ENCODE data around the gene KLK3.

Gene KLK3

DNA sequence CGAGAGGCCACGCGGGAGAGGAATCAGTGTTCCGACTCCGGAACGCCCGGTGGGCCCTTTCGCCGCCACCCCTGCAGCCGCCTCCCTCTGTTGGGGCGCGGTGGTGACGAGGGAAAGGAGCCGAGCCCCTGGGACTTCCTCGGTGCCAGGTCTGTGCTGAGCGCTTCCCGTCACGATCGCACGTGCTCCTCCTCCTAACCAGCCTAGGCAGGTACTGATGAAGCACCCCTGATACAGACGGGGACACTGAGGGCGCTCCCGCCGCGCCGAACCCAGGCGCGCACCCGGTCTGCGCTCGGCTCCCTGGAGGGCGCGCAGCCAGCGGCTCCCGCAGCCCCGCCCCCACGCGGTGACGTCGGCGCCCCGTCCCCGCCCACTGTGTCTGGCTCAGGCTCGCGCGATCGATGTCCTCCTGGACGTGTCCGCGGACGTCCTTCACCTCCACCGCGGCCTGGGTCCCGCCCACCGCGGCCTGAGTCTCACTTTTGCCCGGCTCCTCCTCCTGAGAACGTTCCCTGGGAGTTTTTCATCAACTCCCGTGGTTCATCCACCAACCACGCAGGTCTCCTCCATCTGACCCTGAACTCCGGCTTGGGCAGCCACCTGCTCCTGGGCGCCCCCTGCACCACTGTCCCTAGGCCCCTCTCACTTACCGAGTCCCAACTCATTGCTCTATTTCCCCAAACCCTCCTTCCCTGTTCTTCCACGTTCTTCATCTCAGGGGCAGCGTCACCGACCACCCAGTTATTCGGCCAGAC lies 18.8 kb upstream of the KLK3 start:
- Histone ChIP-seq H3K9me3 (replicated peaks in 1 of 2; ENCODE audit: control insufficient read depth in 2 of 2, insufficient read depth in 1 of 2, low read depth in 1 of 2, low read length in 2 of 2) (peaks cover 0 to 4% of the 10 kb centered on the region in 2 donors), H3K4me1 (ENCODE audit: control insufficient read depth in 2 of 2, insufficient read depth in 1 of 2, low read depth in 1 of 2, low read length in 2 of 2) (peaks cover 0 to 3% of the 10 kb centered on the region in 2 donors), H2BK12ac (ENCODE audit: low read length) (no peak overlapping the region), H2BK15ac (ENCODE audit: low read length) (peak overlapping the region; percentile 77), H3K4ac (ENCODE audit: low read length) (no peak overlapping the region), H2BK5ac (ENCODE audit: low read length) (no peak overlapping the region), H2BK120ac (ENCODE audit: low read depth, low read length) (no peak overlapping the region), H2AK5ac (ENCODE audit: low read depth, low read length) (no peak overlapping the region), H3K18ac (ENCODE audit: low read length) (peak overlapping the region; percentile 81), H4K8ac (ENCODE audit: low read depth, low read length) (no peak overlapping the region), H3K4me3 (ENCODE audit: low read length in 2 of 2) (peak overlapping the region; percentile 60 to 95), H3K9ac (ENCODE audit: low read depth, low read length, poor library complexity) (peak overlapping the region; percentile 89), H3K36me3 (replicated peaks in 1 of 2; ENCODE audit: control insufficient read depth in 2 of 2, insufficient read depth in 2 of 2, low read length in 2 of 2) (no peaks in the 10 kb centered on the region), H4K91ac (ENCODE audit: low read depth, low read length, poor library complexity) (no peak overlapping the region), H3K23ac (ENCODE audit: low read depth, low read length, poor library complexity) (peak overlapping the region; percentile 94), H3K27ac (replicated peaks; ENCODE audit: low read length) (no peak overlapping the region), H3K4me2 (ENCODE audit: insufficient read depth, low read length, poor library complexity, severe bottlenecking) (peak overlapping the region; percentile 72), H3K79me1 (ENCODE audit: low read depth, low read length) (no peaks in the 10 kb centered on the region), H3K27me3 (ENCODE audit: control insufficient read depth in 3 of 3, insufficient read depth in 3 of 3, low read depth in 1 of 3, low read length in 3 of 3) (peaks cover 0 to 33% (median 26%) of the 10 kb centered on the region in 3 experiments), H3K14ac (ENCODE audit: low read length) (peak overlapping the region; percentile 26), H2AFZ (ENCODE audit: low read length) (peak overlapping the region; percentile 95)
- peak; percentile 71 for DNase-seq (ENCODE audit: low spot score)
- WGBS, 2 donors (ENCODE audit: extremely low coverage in 2 of 2, insufficient read length in 2 of 2, insufficient replicate concordance in 1 of 2): no CpG with 5 or more reads among the region's 67 CpGs

DNA sequence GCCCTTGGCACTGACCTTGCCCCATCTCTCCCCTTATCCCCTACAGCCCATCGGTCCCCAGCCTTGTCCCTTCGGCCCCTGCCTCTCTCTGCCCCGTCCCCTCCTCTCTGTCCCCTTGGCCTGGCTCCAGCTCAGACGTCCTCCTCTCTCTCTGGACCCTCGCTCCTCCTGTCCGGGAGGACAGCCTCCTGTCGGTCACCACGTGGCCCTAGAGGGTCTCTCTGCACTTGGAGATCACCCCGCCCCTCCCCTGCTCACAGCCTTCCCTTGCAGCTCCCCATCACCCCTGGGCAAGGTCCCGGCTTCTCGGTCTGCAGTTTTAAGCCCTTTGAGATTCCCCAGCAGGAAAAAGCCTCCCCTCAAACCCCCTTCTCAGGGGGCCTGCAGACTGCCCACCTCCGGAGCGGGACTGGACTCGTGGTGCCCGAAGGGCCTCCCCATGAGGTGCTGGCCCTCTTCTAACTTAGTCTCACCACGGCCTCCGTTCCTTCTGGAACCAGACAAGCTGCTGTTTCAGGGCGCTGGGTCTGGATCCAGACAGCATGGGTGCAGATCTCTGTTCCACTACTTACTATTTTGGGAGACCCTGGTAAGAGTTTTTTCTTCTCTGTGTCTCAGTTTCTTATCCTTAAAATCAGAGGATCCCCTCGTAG lies 18.0 kb upstream of the KLK3 start:
- Histone ChIP-seq H3K4me3 (ENCODE audit: low read length in 2 of 2) (no peak overlapping the region), H3K79me1 (ENCODE audit: low read depth, low read length) (no peaks in the 10 kb centered on the region), H2BK5ac (ENCODE audit: low read length) (no peak overlapping the region), H3K27me3 (ENCODE audit: control insufficient read depth in 3 of 3, insufficient read depth in 3 of 3, low read depth in 1 of 3, low read length in 3 of 3) (peaks cover 0 to 33% (median 23%) of the 10 kb centered on the region in 3 experiments), H3K27ac (replicated peaks; ENCODE audit: low read length) (no peak overlapping the region), H3K18ac (ENCODE audit: low read length) (no peak overlapping the region), H2BK120ac (ENCODE audit: low read depth, low read length) (no peak overlapping the region), H3K9me3 (replicated peaks in 1 of 2; ENCODE audit: control insufficient read depth in 2 of 2, insufficient read depth in 1 of 2, low read depth in 1 of 2, low read length in 2 of 2) (peaks cover 0 to 4% of the 10 kb centered on the region in 2 donors), H4K91ac (ENCODE audit: low read depth, low read length, poor library complexity) (no peak overlapping the region), H3K4me1 (ENCODE audit: control insufficient read depth in 2 of 2, insufficient read depth in 1 of 2, low read depth in 1 of 2, low read length in 2 of 2) (peaks cover 0 to 3% of the 10 kb centered on the region in 2 donors), H3K4me2 (ENCODE audit: insufficient read depth, low read length, poor library complexity, severe bottlenecking) (no peak overlapping the region), H4K8ac (ENCODE audit: low read depth, low read length) (no peak overlapping the region), H3K36me3 (replicated peaks in 1 of 2; ENCODE audit: control insufficient read depth in 2 of 2, insufficient read depth in 2 of 2, low read length in 2 of 2) (no peaks in the 10 kb centered on the region), H2BK15ac (ENCODE audit: low read length) (no peak overlapping the region), H2AFZ (ENCODE audit: low read length) (peak overlapping the region; percentile 95), H3K4ac (ENCODE audit: low read length) (no peak overlapping the region), H3K9ac (ENCODE audit: low read depth, low read length, poor library complexity) (no peak overlapping the region), H2BK12ac (ENCODE audit: low read length) (no peak overlapping the region), H2AK5ac (ENCODE audit: low read depth, low read length) (peak overlapping the region; percentile 0), H3K23ac (ENCODE audit: low read depth, low read length, poor library complexity) (peak overlapping the region; percentile 46), H3K14ac (ENCODE audit: low read length) (no peak overlapping the region)
- DNase-seq (ENCODE audit: low spot score): no peak
- WGBS, 2 donors (ENCODE audit: extremely low coverage in 2 of 2, insufficient read length in 2 of 2, insufficient replicate concordance in 1 of 2): no CpG with 5 or more reads among the region's 19 CpGs

DNA sequence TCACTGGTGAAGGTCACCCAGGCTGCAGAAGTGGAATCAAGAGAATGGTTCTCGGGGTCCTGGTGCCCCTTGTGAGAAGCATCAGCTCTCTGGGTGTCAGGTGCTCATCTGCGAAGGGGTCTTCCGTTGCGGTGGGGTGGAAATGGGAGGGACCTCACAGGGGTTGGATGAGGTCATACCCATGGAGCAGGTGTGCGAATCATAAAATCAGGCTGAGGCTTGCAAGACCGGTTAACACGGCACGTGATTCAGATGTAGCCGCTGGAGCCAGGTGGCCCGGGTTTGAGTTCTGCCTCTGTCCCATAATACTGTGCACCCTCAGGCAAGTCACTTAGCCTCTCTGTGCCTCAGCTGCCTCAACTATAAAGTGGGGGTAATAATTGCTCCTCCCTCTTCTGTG lies 17.4 kb upstream of the KLK3 start:
- Histone ChIP-seq H2BK120ac (ENCODE audit: low read depth, low read length) (no peak overlapping the region), H3K27me3 (ENCODE audit: control insufficient read depth in 3 of 3, insufficient read depth in 3 of 3, low read depth in 1 of 3, low read length in 3 of 3) (peaks cover 0 to 33% (median 26%) of the 10 kb centered on the region in 3 experiments), H3K23ac (ENCODE audit: low read depth, low read length, poor library complexity) (no peak overlapping the region), H2BK12ac (ENCODE audit: low read length) (no peak overlapping the region), H3K9me3 (replicated peaks in 1 of 2; ENCODE audit: control insufficient read depth in 2 of 2, insufficient read depth in 1 of 2, low read depth in 1 of 2, low read length in 2 of 2) (peaks cover 0 to 4% of the 10 kb centered on the region in 2 donors), H3K9ac (ENCODE audit: low read depth, low read length, poor library complexity) (no peak overlapping the region), H2BK15ac (ENCODE audit: low read length) (no peak overlapping the region), H3K79me1 (ENCODE audit: low read depth, low read length) (no peaks in the 10 kb centered on the region), H3K27ac (replicated peaks; ENCODE audit: low read length) (no peak overlapping the region), H2AK5ac (ENCODE audit: low read depth, low read length) (no peak overlapping the region), H3K36me3 (replicated peaks in 1 of 2; ENCODE audit: control insufficient read depth in 2 of 2, insufficient read depth in 2 of 2, low read length in 2 of 2) (no peaks in the 10 kb centered on the region), H4K8ac (ENCODE audit: low read depth, low read length) (no peak overlapping the region), H2AFZ (ENCODE audit: low read length) (no peak overlapping the region), H4K91ac (ENCODE audit: low read depth, low read length, poor library complexity) (no peak overlapping the region), H3K4me3 (ENCODE audit: low read length in 2 of 2) (no peak overlapping the region), H3K4ac (ENCODE audit: low read length) (no peak overlapping the region), H3K18ac (ENCODE audit: low read length) (no peak overlapping the region), H3K4me2 (ENCODE audit: insufficient read depth, low read length, poor library complexity, severe bottlenecking) (no peak overlapping the region), H2BK5ac (ENCODE audit: low read length) (no peak overlapping the region), H3K4me1 (ENCODE audit: control insufficient read depth in 2 of 2, insufficient read depth in 1 of 2, low read depth in 1 of 2, low read length in 2 of 2) (peaks cover 0 to 3% of the 10 kb centered on the region in 2 donors), H3K14ac (ENCODE audit: low read length) (no peak overlapping the region)
- no CpG with 5 or more reads among the region's 10 CpGs for WGBS, 2 donors (ENCODE audit: extremely low coverage in 2 of 2, insufficient read length in 2 of 2, insufficient replicate concordance in 1 of 2)
- DNase-seq (ENCODE audit: low spot score): no peak

DNA sequence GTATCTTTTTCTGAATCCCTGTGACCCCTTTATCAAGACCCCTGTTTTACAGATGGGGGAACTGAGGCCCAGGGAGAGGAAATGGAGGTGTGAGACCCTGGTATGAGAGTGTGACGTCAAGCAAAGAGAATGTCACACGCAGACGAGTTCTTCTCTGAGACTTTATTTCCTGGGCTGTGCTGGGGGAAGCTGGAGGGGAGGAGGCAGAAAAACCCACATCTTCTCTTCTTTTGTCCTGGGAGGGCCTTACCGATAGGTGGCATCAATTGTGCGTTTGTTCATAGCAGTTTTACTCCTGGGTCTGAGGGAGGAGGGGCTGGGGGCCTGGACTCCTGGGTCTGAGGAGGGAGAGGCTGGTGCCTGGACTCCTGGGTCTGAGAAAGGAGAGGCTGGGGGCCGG lies 16.5 kb upstream of the KLK3 start:
- Histone ChIP-seq H2BK12ac (ENCODE audit: low read length) (no peak overlapping the region), H2AK5ac (ENCODE audit: low read depth, low read length) (no peak overlapping the region), H3K14ac (ENCODE audit: low read length) (no peak overlapping the region), H3K27me3 (ENCODE audit: control insufficient read depth in 3 of 3, insufficient read depth in 3 of 3, low read depth in 1 of 3, low read length in 3 of 3) (peaks cover 0 to 32% (median 28%) of the 10 kb centered on the region in 3 experiments), H2BK120ac (ENCODE audit: low read depth, low read length) (no peak overlapping the region), H3K27ac (replicated peaks; ENCODE audit: low read length) (no peak overlapping the region), H3K4me3 (ENCODE audit: low read length in 2 of 2) (no peak overlapping the region), H2AFZ (ENCODE audit: low read length) (no peak overlapping the region), H3K79me1 (ENCODE audit: low read depth, low read length) (no peaks in the 10 kb centered on the region), H2BK5ac (ENCODE audit: low read length) (no peak overlapping the region), H3K4me2 (ENCODE audit: insufficient read depth, low read length, poor library complexity, severe bottlenecking) (no peak overlapping the region), H2BK15ac (ENCODE audit: low read length) (no peak overlapping the region), H4K91ac (ENCODE audit: low read depth, low read length, poor library complexity) (no peak overlapping the region), H3K4me1 (ENCODE audit: control insufficient read depth in 2 of 2, insufficient read depth in 1 of 2, low read depth in 1 of 2, low read length in 2 of 2) (peaks cover 0 to 3% of the 10 kb centered on the region in 2 donors), H3K9me3 (replicated peaks in 1 of 2; ENCODE audit: control insufficient read depth in 2 of 2, insufficient read depth in 1 of 2, low read depth in 1 of 2, low read length in 2 of 2) (peaks cover 0 to 4% of the 10 kb centered on the region in 2 donors), H4K8ac (ENCODE audit: low read depth, low read length) (no peak overlapping the region), H3K4ac (ENCODE audit: low read length) (no peak overlapping the region), H3K23ac (ENCODE audit: low read depth, low read length, poor library complexity) (no peak overlapping the region), H3K18ac (ENCODE audit: low read length) (no peak overlapping the region), H3K9ac (ENCODE audit: low read depth, low read length, poor library complexity) (no peak overlapping the region), H3K36me3 (replicated peaks in 1 of 2; ENCODE audit: control insufficient read depth in 2 of 2, insufficient read depth in 2 of 2, low read length in 2 of 2) (no peaks in the 10 kb centered on the region)
- no peak for DNase-seq (ENCODE audit: low spot score)
- no CpG with 5 or more reads among the region's 6 CpGs for WGBS, 2 donors (ENCODE audit: extremely low coverage in 2 of 2, insufficient read length in 2 of 2, insufficient replicate concordance in 1 of 2)
